Activated naive CD4-positive, alpha-beta T cell treated with anti-CD3 and anti-CD28 coated beads, Interleukin-2, amount 50 U/mL, for 24 hours (primary cell): Measurements from ENCODE around the gene FOXJ1.

Experiments
- H3K27ac Mint-ChIP-seq: one replicate; pipeline ENCODE4 v1.8.0; 2021; ENCODE audit warnings: mild to moderate bottlenecking, mixed read lengths
- H3K27me3 Mint-ChIP-seq: one replicate; pipeline ENCODE4 v1.8.0; 2021; ENCODE audit warnings: mixed read lengths
- H3K36me3 Mint-ChIP-seq: one replicate; pipeline ENCODE4 v1.8.0; 2021; ENCODE audit warnings: mixed read lengths
- H3K4me1 Mint-ChIP-seq: one replicate; pipeline ENCODE4 v1.8.0; 2021; ENCODE audit warnings: mixed read lengths
- H3K4me3 Mint-ChIP-seq: one replicate; pipeline ENCODE4 v1.8.0; 2021; ENCODE audit warnings: mild to moderate bottlenecking, mixed read lengths
- H3K9me3 Mint-ChIP-seq: one replicate; pipeline ENCODE4 v1.8.0; 2021; ENCODE audit warnings: mixed read lengths

The FOXJ1 gene

DNA sequence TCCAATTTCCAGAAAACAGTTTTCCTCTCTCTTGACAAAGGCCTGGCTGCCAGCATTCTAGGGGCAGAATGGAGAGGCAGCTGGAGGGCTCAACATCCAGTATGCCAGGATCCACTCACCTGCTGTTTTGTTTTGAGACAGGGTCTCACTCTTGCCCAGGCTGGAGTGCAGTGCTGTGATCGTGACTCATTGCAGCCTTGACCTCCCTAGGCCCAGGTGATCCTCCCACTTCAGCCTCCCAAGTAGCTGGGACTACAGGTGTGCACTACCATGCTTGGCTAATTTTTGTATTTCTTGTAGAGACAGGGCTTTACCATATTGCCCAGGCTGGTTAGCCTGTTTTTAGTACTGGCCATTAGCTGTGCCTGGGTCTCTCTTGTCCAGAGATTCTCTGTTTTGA, 29.1 kb upstream of the FOXJ1 start:
- H3K9me3 Mint-ChIP-seq: no peaks in the 10 kb centered on the region
- peaks cover 29% of the 10 kb centered on the region for H3K4me1 Mint-ChIP-seq
- H3K36me3 Mint-ChIP-seq: peaks cover 7% of the 10 kb centered on the region
- H3K27ac Mint-ChIP-seq: no peak overlapping the region
- H3K4me3 Mint-ChIP-seq: no peak overlapping the region
- no peaks in the 10 kb centered on the region for H3K27me3 Mint-ChIP-seq

DNA sequence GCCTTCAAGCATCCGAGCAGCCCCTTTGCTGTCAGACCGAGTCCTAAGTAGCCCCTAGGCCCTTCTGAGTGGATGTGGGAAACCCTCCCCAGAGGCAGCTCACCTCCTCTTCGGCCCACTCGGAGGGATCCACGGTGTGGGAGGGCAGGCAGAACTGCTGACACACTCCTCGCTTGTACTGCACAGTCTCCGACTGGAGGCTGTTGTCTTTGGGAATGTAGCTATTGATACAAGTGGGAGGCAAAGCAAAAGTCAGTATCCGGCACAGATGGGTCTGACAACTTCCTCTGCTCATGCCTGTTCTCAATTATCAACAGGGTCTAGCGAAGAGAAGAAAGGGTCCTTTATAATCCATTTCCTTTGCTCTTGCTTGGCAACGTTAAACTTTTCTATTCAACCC, 25.9 kb upstream of the FOXJ1 start:
- no peaks in the 10 kb centered on the region for H3K9me3 Mint-ChIP-seq
- no peak overlapping the region for H3K4me3 Mint-ChIP-seq
- H3K27me3 Mint-ChIP-seq: no peaks in the 10 kb centered on the region
- H3K4me1 Mint-ChIP-seq: peaks cover 28% of the 10 kb centered on the region
- H3K36me3 Mint-ChIP-seq: peaks cover 14% of the 10 kb centered on the region
- no peak overlapping the region for H3K27ac Mint-ChIP-seq

DNA sequence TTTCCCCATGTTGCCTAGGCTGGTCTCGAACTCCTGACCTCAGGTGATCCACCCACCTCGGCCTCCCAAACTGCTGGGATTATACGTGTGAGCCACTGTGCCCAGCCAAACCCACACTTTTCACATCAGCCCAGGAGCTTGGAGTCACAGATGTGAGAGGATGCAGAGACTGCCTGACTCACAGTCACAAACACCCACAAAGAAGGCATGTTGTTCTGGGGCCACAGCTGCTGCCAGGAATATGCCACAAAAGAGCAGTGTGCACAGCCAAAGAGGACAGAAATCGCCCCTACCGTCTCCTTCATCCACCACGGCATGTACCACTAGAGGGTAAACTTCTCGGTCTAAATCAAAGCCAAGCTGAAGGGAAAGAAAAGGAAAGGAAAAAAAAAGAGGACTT, 25.1 kb upstream of the FOXJ1 start:
- no peak overlapping the region for H3K4me3 Mint-ChIP-seq
- H3K4me1 Mint-ChIP-seq: peaks cover 28% of the 10 kb centered on the region
- H3K27me3 Mint-ChIP-seq: no peaks in the 10 kb centered on the region
- H3K9me3 Mint-ChIP-seq: no peaks in the 10 kb centered on the region
- H3K36me3 Mint-ChIP-seq: peaks cover 14% of the 10 kb centered on the region
- H3K27ac Mint-ChIP-seq: no peak overlapping the region

DNA sequence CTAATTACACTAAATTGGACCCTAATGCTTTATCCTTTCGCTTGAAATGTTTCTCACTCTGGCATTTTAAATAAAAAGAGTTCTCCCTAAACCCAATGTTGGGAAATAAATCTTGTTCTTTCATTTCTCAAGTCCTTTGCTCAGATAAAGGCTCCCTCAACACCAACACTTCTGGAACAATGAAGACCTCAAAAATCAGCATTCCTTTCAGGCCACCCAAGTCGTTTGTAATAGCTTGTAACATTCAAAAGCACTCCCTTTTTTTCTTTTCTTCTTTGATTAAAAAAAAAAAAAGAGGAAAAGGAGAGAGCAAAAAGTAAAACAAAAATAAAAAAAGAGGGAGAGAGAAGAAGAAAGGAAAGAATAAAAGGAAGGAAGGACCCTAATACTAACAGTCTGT, 23.3 kb upstream of the FOXJ1 start:
- no peaks in the 10 kb centered on the region for H3K9me3 Mint-ChIP-seq
- peaks cover 15% of the 10 kb centered on the region for H3K36me3 Mint-ChIP-seq
- H3K27ac Mint-ChIP-seq: no peak overlapping the region

DNA sequence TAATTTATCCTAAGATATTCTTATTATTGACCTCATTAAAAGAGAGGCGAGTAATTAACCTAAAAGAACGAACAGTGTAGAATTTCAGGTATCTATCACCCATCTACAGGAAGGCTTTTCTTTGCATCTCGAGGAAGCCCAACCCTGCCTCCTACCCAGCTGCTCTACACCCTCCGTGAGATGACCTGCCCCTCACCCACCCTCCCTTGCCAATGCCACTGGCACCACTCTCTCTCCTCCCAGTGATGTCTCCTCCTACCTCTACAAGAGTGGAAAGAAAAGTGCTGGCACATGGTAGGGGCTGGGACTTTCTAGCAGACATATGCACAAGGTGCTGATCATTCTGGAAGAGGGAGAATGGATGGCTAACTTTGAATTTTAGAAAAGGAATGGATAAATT, 22.9 kb upstream of the FOXJ1 start:
- Mint-ChIP-seq H3K4me1 (peaks cover 21% of the 10 kb centered on the region), H3K9me3 (no peaks in the 10 kb centered on the region), H3K36me3 (peaks cover 16% of the 10 kb centered on the region), H3K4me3 (no peak overlapping the region), H3K27me3 (no peaks in the 10 kb centered on the region), H3K27ac (no peak overlapping the region)

More for the DNA sequence above, 23.3 kb upstream of the FOXJ1 start:
- peaks cover 25% of the 10 kb centered on the region for H3K4me1 Mint-ChIP-seq
- no peak overlapping the region for H3K4me3 Mint-ChIP-seq
- no peaks in the 10 kb centered on the region for H3K27me3 Mint-ChIP-seq

DNA sequence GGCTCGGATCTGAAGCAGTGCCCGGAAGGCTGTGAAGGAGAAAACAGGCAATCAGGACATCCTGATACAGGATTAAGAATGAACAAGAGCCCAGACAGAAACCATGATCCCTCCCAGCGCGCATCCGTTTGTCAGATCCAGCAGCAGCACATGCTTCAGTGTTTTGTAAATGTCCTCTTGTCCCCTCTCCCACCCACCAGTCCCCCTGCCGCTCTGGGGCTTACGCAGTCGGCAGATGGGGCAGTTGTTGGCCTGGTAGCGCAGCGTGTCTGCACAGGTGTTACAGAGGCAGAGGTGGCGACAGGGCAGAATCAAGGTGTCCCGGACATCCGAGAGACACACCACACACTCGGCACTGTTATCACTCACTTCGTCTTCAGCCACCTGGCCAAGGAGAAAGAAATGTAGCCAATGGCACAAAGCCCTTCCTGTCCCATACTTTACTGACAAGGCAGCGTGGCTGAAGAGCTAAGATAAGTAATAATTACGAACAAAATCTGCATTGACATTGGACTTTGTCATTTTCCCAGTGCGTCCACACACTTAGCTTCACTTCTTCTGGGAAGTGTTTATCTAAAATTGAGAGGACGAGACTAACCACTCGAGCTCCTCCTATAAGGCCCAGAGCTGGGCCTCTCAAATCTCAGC, 20.7 kb upstream of the FOXJ1 start:
- no peaks in the 10 kb centered on the region for H3K27me3 Mint-ChIP-seq
- H3K4me3 Mint-ChIP-seq: no peak overlapping the region
- no peaks in the 10 kb centered on the region for H3K9me3 Mint-ChIP-seq
- no peak overlapping the region for H3K27ac Mint-ChIP-seq
- H3K36me3 Mint-ChIP-seq: peaks cover 25% of the 10 kb centered on the region
- peaks cover 25% of the 10 kb centered on the region for H3K4me1 Mint-ChIP-seq

DNA sequence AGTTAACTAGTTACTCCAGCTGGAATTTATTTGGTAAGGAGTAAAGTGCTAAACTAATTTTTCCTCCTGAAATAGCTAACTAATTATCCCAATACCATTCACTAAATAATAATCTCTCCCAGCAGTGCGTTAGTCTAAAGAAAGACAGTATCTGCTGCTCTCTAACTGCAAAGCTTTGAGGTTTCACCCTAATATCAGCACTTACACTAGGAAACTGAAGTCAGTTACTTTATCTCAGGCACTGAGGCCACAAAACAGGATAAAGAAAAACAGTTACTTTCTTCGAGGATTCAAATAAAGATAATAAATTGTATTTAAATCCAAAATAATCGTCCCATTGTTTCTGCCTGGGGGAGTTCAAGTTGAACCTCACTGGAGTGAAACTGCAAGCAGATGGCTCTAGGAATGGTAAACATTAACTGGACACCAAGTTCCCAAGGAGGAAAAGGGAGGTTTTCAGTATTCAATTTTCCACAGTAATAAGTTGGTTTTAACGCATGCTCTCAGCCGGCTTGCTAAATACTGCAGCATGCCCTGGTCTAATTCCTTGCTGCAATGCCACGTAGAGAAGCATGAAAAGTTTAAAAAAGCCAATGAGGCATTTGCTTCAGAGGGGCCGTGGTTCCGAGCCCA, 20.0 kb upstream of the FOXJ1 start:
- Mint-ChIP-seq H3K36me3 (peaks cover 27% of the 10 kb centered on the region), H3K9me3 (no peaks in the 10 kb centered on the region), H3K27me3 (no peaks in the 10 kb centered on the region), H3K4me1 (peaks cover 23% of the 10 kb centered on the region), H3K27ac (no peak overlapping the region), H3K4me3 (no peak overlapping the region)

DNA sequence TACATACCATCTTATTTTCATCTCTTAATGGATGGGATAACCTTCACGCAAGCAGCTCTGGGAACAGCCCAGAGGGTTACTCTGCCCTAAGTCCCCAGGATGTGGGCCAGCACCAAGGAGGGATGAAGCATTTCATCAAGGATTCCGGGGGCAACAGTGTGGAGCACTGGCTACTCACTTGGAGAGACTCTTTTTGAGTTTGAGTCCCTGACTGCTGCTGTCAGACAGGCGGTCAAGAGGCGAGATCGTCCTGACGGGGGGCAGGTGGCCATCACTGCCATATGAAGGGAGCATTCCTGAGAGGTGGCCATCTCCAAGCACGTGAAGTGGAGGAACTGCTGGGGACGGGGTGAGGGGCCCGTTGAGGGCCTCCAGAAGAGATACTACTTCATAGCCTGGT, 18.1 kb upstream of the FOXJ1 start:
- Mint-ChIP-seq H3K27ac (peak overlapping the region; percentile 62), H3K36me3 (peaks cover 28% of the 10 kb centered on the region), H3K4me3 (no peak overlapping the region), H3K27me3 (no peaks in the 10 kb centered on the region), H3K4me1 (peaks cover 27% of the 10 kb centered on the region), H3K9me3 (no peaks in the 10 kb centered on the region)

DNA sequence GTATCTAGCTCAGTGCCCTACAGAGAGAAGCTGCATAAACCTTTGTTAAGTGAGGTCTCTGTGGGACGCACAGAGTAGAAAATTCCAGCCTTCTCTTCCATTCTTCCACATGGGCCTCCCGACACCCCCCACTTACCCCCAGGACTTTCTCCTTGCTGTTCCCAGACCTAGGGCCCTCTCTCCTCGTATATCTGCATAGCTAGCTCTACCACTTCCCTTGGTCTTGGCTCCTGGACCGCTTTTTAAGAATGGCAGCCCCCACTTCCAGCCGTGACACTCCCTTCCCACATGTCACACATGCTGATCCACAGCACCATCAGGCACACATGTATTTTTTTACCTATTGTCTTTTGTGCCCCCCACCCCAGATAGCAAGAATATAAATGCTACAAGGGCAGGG, 16.7 kb upstream of the FOXJ1 start:
- Mint-ChIP-seq H3K27ac (peak overlapping the region; percentile 8), H3K27me3 (no peaks in the 10 kb centered on the region), H3K9me3 (no peaks in the 10 kb centered on the region), H3K36me3 (peaks cover 25% of the 10 kb centered on the region), H3K4me3 (no peak overlapping the region), H3K4me1 (peaks cover 41% of the 10 kb centered on the region)

DNA sequence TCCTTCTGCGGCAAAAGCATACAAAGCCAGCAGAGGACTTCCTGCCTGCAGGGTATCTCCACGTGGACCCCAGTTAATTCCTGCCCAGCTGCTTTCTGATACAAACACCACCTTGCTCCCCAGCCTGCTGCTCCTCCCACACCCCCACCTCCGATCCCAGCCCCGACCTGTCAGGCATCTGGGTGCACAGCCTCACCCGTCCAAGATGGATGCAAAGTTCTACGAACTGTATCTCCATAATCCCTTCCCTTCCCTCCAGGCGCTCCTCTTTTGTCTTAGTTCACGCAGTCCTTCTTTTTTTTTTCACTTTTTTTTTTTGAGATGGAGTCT, 15.6 kb upstream of the FOXJ1 start:
- no peak overlapping the region for H3K4me3 Mint-ChIP-seq
- no peaks in the 10 kb centered on the region for H3K27me3 Mint-ChIP-seq
- H3K36me3 Mint-ChIP-seq: peaks cover 27% of the 10 kb centered on the region
- H3K27ac Mint-ChIP-seq: no peak overlapping the region
- peaks cover 52% of the 10 kb centered on the region for H3K4me1 Mint-ChIP-seq
- no peaks in the 10 kb centered on the region for H3K9me3 Mint-ChIP-seq

DNA sequence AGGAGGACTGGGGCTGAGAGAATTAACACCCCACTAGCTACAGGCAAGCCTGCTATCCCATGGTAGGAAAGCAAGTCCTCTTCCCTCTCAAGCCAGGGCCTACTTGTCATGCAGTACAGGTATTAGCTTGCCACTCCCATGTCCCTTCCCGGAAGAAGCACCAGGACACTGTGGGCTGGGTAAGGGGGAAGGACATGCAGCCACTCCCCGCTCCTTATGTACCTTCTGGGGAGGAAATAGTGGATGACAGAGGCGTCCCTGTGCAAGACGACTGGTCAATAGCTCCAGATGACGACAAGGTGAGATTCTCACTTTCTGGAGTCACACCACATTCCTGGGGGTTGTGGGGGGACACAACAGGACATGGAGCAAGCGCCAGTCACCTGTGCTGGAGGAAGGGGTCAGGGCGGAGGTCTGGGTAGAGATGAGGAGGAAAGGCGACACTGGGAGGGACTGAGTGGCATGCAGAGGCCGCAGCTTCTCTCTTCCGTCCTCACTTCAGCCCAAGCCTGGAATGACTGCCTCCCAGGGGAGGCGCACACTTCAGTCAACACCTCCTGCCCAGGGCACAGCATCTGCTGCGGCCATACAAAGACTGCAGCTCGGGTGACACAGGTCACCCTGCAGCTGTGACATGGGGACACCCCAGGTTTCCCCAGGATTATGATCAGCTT, 15.1 kb upstream of the FOXJ1 start:
- H3K4me1 Mint-ChIP-seq: peaks cover 58% of the 10 kb centered on the region
- no peak overlapping the region for H3K27ac Mint-ChIP-seq
- no peaks in the 10 kb centered on the region for H3K9me3 Mint-ChIP-seq
- H3K36me3 Mint-ChIP-seq: peaks cover 27% of the 10 kb centered on the region
- no peaks in the 10 kb centered on the region for H3K27me3 Mint-ChIP-seq
- H3K4me3 Mint-ChIP-seq: no peak overlapping the region

DNA sequence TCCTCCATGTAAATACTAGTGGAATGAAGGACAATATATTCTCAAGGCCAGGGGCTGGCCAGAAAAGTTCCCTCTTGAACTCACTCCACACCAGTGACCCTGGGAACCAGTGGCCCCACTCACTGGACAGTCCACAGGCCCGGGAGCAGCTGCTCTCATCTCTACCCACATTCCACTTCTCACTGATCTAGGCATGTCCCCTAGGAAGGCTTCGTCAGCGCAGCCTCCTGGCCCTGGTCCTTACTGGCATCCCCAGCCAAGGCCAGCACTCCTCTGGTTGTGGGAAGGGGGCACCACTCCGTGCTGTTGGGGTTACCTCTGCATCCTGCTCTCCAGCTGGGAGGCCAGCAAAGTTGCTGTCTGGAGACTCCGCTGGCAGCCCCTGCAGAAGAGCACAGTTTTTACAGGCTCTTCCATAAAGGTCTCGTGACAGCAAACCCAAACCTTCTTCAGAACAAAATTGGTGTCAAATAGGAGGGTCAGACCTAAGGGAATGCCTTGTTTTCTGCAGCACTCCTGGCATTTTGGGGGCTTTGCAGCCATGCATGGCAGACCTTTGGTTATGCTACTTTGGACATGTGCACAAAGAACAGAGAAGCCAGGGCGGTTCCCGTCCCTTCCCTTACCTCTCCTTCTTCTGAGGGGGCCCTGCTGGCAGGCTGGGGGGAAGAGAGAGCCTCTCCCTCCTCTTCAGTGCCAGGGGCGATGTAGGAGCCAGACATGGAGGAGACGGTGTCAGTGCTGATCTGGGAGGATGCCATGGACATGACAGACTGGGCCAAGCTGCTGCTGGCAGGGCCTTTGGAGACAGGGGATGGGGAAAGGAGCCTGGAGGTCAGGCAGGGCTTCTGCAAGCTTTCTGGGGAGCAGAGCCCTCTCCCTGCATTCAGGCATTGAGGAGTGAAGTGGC, 14.1 kb upstream of the FOXJ1 start:
- no peaks in the 10 kb centered on the region for H3K9me3 Mint-ChIP-seq
- no peak overlapping the region for H3K4me3 Mint-ChIP-seq
- H3K27ac Mint-ChIP-seq: peak overlapping the region; percentile 69
- peaks cover 29% of the 10 kb centered on the region for H3K36me3 Mint-ChIP-seq
- H3K27me3 Mint-ChIP-seq: no peaks in the 10 kb centered on the region
- H3K4me1 Mint-ChIP-seq: peaks cover 64% of the 10 kb centered on the region

DNA sequence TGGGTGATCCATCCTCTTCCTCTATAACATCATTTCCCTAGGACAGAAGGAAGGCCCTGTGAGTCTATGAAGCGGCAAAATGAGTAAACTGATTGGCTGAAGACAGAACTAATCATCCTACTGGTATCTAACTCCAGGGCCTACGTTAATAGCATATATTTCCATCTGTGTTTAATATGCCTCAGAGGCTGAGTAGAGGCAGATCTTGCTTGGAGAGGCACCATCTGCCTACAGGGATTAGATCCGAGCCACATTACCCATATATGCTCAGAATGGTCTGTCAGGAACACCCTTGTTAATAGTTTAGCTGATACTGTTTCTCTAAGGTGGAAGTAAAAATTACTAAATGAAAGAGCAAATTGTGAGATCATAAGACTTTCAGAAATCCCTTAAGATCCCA, 13.2 kb upstream of the FOXJ1 start:
- Mint-ChIP-seq H3K4me3 (no peak overlapping the region), H3K4me1 (peaks cover 68% of the 10 kb centered on the region), H3K36me3 (peaks cover 27% of the 10 kb centered on the region), H3K27me3 (no peaks in the 10 kb centered on the region), H3K27ac (peak overlapping the region; percentile 10), H3K9me3 (no peaks in the 10 kb centered on the region)

DNA sequence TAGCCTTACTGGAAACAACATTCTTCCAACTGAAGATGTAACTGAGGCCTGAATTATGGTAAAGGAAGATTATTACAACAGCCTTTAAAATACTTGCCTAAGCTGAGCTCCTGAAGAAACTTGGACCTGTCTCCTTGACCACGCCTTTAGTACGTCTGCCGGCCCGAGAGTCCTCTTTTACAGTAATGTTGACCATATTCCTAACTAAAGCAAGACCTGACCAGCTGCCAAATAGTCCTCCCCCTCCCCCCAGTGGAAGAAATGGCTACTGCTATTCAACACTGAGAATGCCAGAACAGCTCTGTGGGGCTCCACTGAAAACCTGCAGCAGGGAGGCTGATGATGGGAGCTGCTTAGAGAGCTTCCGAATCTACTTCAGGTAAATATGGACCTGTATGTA, 12.6 kb upstream of the FOXJ1 start:
- Mint-ChIP-seq H3K27ac (peak overlapping the region; percentile 90), H3K4me3 (no peak overlapping the region), H3K4me1 (peaks cover 72% of the 10 kb centered on the region), H3K36me3 (peaks cover 26% of the 10 kb centered on the region), H3K27me3 (no peaks in the 10 kb centered on the region), H3K9me3 (no peaks in the 10 kb centered on the region)

DNA sequence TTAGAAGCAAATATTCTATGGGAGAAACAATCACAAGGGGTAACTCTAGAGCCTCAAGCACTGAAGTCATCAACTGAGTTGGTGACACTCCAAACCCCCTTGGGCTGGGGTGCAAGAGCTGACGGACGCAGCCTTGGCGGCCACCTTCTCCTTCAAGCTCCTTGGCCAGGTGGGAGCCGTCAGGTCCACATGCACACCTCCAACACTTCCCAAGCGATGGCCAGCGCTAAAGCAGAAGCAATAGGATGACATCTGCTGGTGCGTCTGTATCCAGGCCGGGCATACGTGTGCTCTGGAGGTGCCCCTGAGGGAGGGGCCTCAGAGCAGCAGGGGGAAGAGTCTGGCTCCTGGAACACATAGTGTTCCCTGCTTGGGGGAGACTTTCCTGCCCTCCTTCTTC, 12.2 kb upstream of the FOXJ1 start:
- Mint-ChIP-seq H3K9me3 (no peaks in the 10 kb centered on the region), H3K27me3 (no peaks in the 10 kb centered on the region), H3K36me3 (peaks cover 24% of the 10 kb centered on the region), H3K27ac (peak overlapping the region; percentile 90), H3K4me1 (peaks cover 73% of the 10 kb centered on the region), H3K4me3 (no peak overlapping the region)

DNA sequence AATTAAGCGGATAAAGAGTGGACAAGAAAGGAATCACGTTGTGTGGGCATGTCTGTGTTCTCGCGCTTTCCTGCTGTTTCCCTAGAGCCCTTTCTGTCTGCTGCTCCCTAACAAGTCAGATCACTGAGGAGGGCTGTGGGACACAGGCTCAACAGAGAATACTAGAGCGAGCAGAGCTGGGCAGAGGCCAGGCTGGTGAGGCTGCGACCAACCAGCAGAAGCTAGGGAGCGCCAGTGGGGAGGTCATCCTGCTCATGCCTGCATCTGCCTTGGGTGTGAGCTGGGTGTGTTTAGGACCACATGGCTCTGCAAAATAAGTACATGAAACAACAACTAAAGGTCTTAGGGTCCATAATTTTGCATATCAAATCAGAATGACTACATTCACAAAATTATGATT, 11.5 kb upstream of the FOXJ1 start:
- Mint-ChIP-seq H3K4me1 (peaks cover 72% of the 10 kb centered on the region), H3K27me3 (no peaks in the 10 kb centered on the region), H3K9me3 (no peaks in the 10 kb centered on the region), H3K4me3 (peak overlapping the region; percentile 33), H3K36me3 (peaks cover 21% of the 10 kb centered on the region), H3K27ac (peak overlapping the region; percentile 90)
